Measurements from ENCODE around the gene FKBP4.

DNA sequence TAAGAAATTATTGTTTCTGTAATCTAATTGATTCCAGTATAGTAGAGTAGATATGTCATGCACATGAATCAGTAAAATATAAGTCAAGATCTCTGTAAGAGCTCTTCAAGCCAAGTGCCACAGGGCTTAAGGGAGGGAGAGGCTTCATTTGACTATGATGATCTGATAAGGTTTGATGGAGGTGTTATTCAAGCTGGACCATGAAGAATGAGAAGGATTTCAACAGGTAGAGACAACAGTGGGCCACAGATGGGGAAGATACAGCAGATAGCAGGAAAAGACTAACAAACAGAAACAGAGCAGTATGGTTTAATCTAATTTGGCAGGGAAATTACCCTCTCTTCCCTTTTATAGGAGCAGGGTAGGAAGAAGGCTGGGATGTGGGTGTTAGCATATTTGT lies 40.6 kb upstream of the FKBP4 start:
- TF ChIP-seq, protein P1, sequence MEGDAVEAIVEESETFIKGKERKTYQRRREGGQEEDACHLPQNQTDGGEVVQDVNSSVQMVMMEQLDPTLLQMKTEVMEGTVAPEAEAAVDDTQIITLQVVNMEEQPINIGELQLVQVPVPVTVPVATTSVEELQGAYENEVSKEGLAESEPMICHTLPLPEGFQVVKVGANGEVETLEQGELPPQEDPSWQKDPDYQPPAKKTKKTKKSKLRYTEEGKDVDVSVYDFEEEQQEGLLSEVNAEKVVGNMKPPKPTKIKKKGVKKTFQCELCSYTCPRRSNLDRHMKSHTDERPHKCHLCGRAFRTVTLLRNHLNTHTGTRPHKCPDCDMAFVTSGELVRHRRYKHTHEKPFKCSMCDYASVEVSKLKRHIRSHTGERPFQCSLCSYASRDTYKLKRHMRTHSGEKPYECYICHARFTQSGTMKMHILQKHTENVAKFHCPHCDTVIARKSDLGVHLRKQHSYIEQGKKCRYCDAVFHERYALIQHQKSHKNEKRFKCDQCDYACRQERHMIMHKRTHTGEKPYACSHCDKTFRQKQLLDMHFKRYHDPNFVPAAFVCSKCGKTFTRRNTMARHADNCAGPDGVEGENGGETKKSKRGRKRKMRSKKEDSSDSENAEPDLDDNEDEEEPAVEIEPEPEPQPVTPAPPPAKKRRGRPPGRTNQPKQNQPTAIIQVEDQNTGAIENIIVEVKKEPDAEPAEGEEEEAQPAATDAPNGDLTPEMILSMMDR (IDR thresholded peaks at IDR 0.05), result no peak
- TF ChIP-seq POLR2A (IDR thresholded peaks at IDR 0.05) (no peak), POLR2AphosphoS5 (IDR thresholded peaks at IDR 0.05) (no peak)

All from upper lobe of left lung (tissue), 4 donors.